ENCODE data around the gene HIP1R. TPM values are rescaled to one million over a fixed set of nuclear protein-coding genes. Genes with fewer than 3 reads are reported as not detected.
"Not testable (repeated sequence)": the region's sequence is repeated elsewhere in the genome, so short reads cannot be mapped to it uniquely, and the experiment has no call there.

The HIP1R gene
- total RNA-seq, 1 experiment from 2014 or later: 36.7 TPM

- ChIA-PET CTCF (interaction anchor here (0.6 to 1.6 kb wide), 3 partner anchors 29 to 97 kb away, joined by 3 to 7 read pairs (median 3); no protein-coding TSS in a partner anchor), POLR2A (interaction anchor here (0.6 kb wide), 1 partner anchor 10 kb away, joined by 3 read pairs; no protein-coding TSS in a partner anchor)
- in situ Hi-C loops (cut with HindIII; ENCODE audit: low pct_unique_long_range_greater_than_20kb, low sequenced_read_pairs) (no loop called here), intact Hi-C loops (cut with micrococcal nuclease; ENCODE audit: unreplicated experiment) (no loop called here)
- DNase-seq (ENCODE audit: low read depth, low spot score): no peak
- no peak for TF ChIP-seq POLR2AphosphoS5 (IDR thresholded peaks at IDR 0.05; ENCODE audit: low read depth, low read length)
- TF ChIP-seq CTCF (IDR thresholded peaks at IDR 0.05): peak; percentile 27
- Histone ChIP-seq H3K27ac (ENCODE audit: low read length) (peak overlapping the region; percentile 100), H3K9me3 (ENCODE audit: control insufficient read depth, insufficient read depth, low read depth, low read length) (no peaks in the 10 kb centered on the region), H3K36me3 (ENCODE audit: control insufficient read depth, insufficient read depth, low read length) (peaks cover 2% of the 10 kb centered on the region), H3K27me3 (ENCODE audit: control insufficient read depth, insufficient read depth, low read length) (no peaks in the 10 kb centered on the region), H3K4me3 (ENCODE audit: low read depth in 2 of 2, low read length in 2 of 2) (peak overlapping the region; percentile 18 to 91; a peak in 3 of 4 replicates), H3K4me1 (ENCODE audit: control insufficient read depth, insufficient read depth, low read length) (peaks cover 71% of the 10 kb centered on the region)
- no TSS peak for BruUV-seq (replicated peaks)
- ATAC-seq: no peak
These were observed 54.7 kb downstream of the HIP1R start for GRCh38 chr12:122889761-122890520.

GRCh38 chr12:122891661-122892525, 56.6 kb downstream of the HIP1R start:
- H3K27ac ChIP-seq (ENCODE audit: low read length): peak overlapping the region; percentile 100
- in situ Hi-C loops (cut with HindIII; ENCODE audit: low pct_unique_long_range_greater_than_20kb, low sequenced_read_pairs): no loop called here
- TF ChIP-seq POLR2AphosphoS5 (IDR thresholded peaks at IDR 0.05; ENCODE audit: low read depth, low read length): no peak
- H3K4me3 ChIP-seq (ENCODE audit: low read depth in 2 of 2, low read length in 2 of 2): peak overlapping the region; percentile 78 to 91
- ATAC-seq: no peak
- peaks cover 2% of the 10 kb centered on the region for H3K36me3 ChIP-seq (ENCODE audit: control insufficient read depth, insufficient read depth, low read length)
- ChIA-PET POLR2A (interaction anchor here (0.6 to 0.7 kb wide), 2 partner anchors 35 to 60 kb away, joined by 3 to 5 read pairs; no protein-coding TSS in a partner anchor), CTCF (interaction anchor here (0.5 to 0.6 kb wide), 3 partner anchors 22 to 61 kb away, joined by 3 to 6 read pairs (median 4); no protein-coding TSS in a partner anchor)
- H3K4me1 ChIP-seq (ENCODE audit: control insufficient read depth, insufficient read depth, low read length): peaks cover 56% of the 10 kb centered on the region
- BruUV-seq (replicated peaks): no TSS peak
- H3K27me3 ChIP-seq (ENCODE audit: control insufficient read depth, insufficient read depth, low read length): no peaks in the 10 kb centered on the region
- H3K9me3 ChIP-seq (ENCODE audit: control insufficient read depth, insufficient read depth, low read depth, low read length): no peaks in the 10 kb centered on the region
- intact Hi-C loops (cut with micrococcal nuclease; ENCODE audit: unreplicated experiment): no loop called here
- no peak for DNase-seq (ENCODE audit: low read depth, low spot score)

- H3K27me3 ChIP-seq (ENCODE audit: control insufficient read depth, insufficient read depth, low read length); intact Hi-C loops (cut with micrococcal nuclease; ENCODE audit: unreplicated experiment); in situ Hi-C loops (cut with HindIII; ENCODE audit: low pct_unique_long_range_greater_than_20kb, low sequenced_read_pairs); BruUV-seq (replicated peaks); H3K36me3 ChIP-seq (ENCODE audit: control insufficient read depth, insufficient read depth, low read length); CTCF ChIA-PET; ATAC-seq; H3K9me3 ChIP-seq (ENCODE audit: control insufficient read depth, insufficient read depth, low read depth, low read length); DNase-seq (ENCODE audit: low read depth, low spot score): not testable (repeated sequence)
- H3K4me1 ChIP-seq (ENCODE audit: control insufficient read depth, insufficient read depth, low read length): peaks cover 48% of the 10 kb centered on the region
- peak overlapping the region; percentile 78 to 91 for H3K4me3 ChIP-seq (ENCODE audit: low read depth in 2 of 2, low read length in 2 of 2)
- POLR2A ChIA-PET: interaction anchor here (0.9 kb wide), 1 partner anchor 54 kb away, joined by 6 read pairs; no protein-coding TSS in a partner anchor
- H3K27ac ChIP-seq (ENCODE audit: low read length): peak overlapping the region; percentile 100
These were observed 57.5 kb downstream of the HIP1R start for GRCh38 chr12:122892724-122893123.
